ENCODE measurements around the gene RPS24. TPM values are rescaled to one million over a fixed set of nuclear protein-coding genes. Genes with fewer than 3 reads are reported as not detected.
A peak's percentile ranks its signal among the peaks of the same experiment; 100 is the strongest.

The RPS24 gene
- total RNA-seq: 1,000 to 10,000 TPM; 2,147 to 2,545 (median 2,404) TPM

DNA sequence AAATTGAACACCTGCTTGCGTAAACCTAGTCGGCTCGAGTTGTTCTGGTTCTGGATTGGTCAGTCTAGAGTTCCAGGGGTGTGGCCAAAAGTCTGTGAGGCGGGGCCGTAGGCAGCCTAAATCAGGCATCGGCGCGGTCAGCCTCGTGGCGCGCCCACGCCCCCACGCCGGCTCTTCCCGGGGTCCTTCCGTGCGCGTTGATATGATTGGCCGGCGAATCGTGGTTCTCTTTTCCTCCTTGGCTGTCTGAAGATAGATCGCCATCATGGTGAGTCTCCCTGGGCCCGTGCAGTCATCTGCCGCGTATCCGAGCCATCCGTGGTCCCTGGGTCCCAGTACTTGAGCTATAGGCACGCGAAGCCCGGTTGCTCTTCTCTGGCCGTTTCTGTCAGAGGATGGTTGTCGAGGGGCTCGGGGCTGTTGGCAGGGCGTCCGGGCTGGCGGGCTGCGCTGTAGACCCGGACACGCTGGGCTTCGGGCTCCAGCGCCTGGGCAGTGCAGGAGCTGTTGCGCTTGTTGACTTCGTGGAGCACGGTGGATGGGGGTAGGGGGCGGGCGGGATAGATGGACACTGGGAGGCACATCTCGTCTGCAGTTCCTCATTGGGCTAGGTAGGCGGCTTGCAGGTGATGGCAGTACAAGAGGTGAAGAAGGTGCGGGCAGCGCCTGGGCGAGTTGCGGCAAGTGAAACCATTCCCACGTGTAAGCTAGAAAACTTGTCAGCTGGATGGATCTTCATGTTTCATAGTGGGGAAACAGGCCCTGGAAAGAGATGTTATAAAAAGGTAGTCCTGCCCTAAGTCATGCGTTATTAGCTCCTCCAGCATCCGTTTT, at the start of gene RPS24:
TSS of gene RPS24 (plus strand) at position 227 of the 834 bp plus-strand sequence. CDS start at position 266, 39 bp downstream.
- peak within 1 kb of the TSS; percentile 81 to 86 (median 84) for H3K27ac ChIP-seq
- peak; percentile 94 to 96 for DNase-seq
- ATAC-seq: peak; percentile 86 to 89
- intact Hi-C loops (cut with DNase I; ENCODE audit: low total_unique reads) (loop anchor here (5.0 to 10.0 kb wide), 2 partner anchors 268 to 1031 kb away; partner anchors contain the start of gene ZMIZ1), in situ Hi-C loops (cut with MboI; ENCODE audit: low sequenced_read_pairs in 4 of 4) (loop anchor here in 3 of 4 donors (25.0 kb wide), 3 partner anchors 278 to 1153 kb away; no protein-coding TSS in a partner anchor)
- no peaks in the 10 kb centered on the region for H3K9me3 ChIP-seq
- peaks cover 5 to 37% of the 10 kb centered on the region in 2 donors for H3K36me3 ChIP-seq
- no peaks in the 10 kb centered on the region for H3K27me3 ChIP-seq
- peak within 1 kb of the TSS; percentile 65 to 93 (median 74) for H3K4me3 ChIP-seq
- TF ChIP-seq CTCF (IDR thresholded peaks at IDR 0.05 in 4 of 5, conservative IDR thresholded peaks at IDR 0.05 in 1 of 5) (peak in 2 of 5 experiments; percentile 24 to 45), POLR2A (IDR thresholded peaks at IDR 0.05) (peak; percentile 81 to 84)
- H3K4me1 ChIP-seq: peaks cover 27 to 31% of the 10 kb centered on the region in 2 donors

DNA sequence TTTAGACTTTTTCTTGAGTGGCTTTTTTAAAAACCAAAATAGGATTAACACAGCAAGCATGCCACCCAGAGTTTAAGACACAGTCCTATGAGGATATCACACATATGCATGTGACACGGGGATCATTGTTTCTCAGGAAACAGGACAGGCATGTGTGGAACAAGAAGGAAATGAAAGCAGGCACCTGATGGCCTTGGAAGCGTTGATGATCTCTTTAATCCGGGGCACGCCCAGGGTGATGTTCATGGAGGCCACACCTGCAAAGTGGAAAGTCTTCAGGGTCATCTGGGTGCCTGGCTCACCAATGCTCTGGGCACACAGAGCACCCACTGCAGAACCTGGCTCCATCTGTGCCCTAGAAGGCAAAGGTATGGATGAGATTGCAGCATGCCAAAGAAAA, 48.7 kb upstream of the RPS24 start:
- H3K4me1 ChIP-seq: peaks cover 38 to 55% of the 10 kb centered on the region in 2 donors
- no peak overlapping the region for H3K4me3 ChIP-seq
- no peaks in the 10 kb centered on the region for H3K27me3 ChIP-seq
- no peaks in the 10 kb centered on the region for H3K9me3 ChIP-seq
- H3K27ac ChIP-seq: peak overlapping the region; percentile 84 to 98 (median 89)
- intact Hi-C loops (cut with DNase I; ENCODE audit: low total_unique reads) (loop anchor here (5.0 kb wide), 1 partner anchor 103 kb away; no protein-coding TSS in a partner anchor), in situ Hi-C loops (cut with MboI; ENCODE audit: low sequenced_read_pairs in 4 of 4) (no loop called here)
- DNase-seq: no peak
- ATAC-seq: no peak
- TF ChIP-seq CTCF (IDR thresholded peaks at IDR 0.05 in 4 of 5, conservative IDR thresholded peaks at IDR 0.05 in 1 of 5) (no peak), POLR2A (IDR thresholded peaks at IDR 0.05) (no peak)
- H3K36me3 ChIP-seq: peaks cover 0 to 48% of the 10 kb centered on the region in 2 donors

DNA sequence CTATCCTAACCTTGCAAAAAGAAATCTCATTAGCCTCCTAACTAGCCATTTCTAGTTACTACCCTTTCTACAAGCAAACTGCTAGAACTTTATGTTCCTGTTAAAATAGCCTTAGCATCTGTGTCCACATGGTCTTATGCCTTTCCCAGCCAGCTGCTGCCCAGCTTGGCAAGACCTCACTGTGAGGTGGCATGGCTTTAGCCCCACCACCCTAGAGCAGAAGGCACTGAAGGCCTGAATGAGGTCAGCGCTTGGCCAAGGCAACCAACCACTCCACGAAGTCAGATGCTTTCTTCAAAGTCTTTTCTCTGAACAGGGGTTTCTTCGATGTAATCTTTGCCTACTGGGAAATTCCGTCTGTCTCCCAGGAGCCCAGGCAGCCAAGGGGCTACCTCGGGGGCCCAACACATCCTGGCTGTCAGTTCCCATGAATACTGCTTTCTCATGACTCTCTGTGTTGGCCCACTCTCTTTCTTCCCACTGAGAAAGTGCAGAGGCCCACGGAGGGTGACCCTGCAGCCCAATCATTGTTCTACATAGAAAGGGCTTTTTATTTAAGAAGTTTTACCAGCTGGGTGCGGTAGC, 45.9 kb upstream of the RPS24 start:
- Histone ChIP-seq H3K9me3 (no peaks in the 10 kb centered on the region), H3K27me3 (no peaks in the 10 kb centered on the region), H3K4me3 (no peak overlapping the region), H3K36me3 (peaks cover 0 to 48% of the 10 kb centered on the region in 2 donors), H3K27ac (peak overlapping the region; percentile 81 to 98 (median 90)), H3K4me1 (peaks cover 38 to 55% of the 10 kb centered on the region in 2 donors)
- no peak for TF ChIP-seq CTCF (IDR thresholded peaks at IDR 0.05 in 4 of 5, conservative IDR thresholded peaks at IDR 0.05 in 1 of 5)
- TF ChIP-seq POLR2A (IDR thresholded peaks at IDR 0.05): peak in 1 of 2 donors; percentile 42
- DNase-seq: peak; percentile 82 to 89
- intact Hi-C loops (cut with DNase I; ENCODE audit: low total_unique reads): no loop called here
- in situ Hi-C loops (cut with MboI; ENCODE audit: low sequenced_read_pairs in 4 of 4): no loop called here
- ATAC-seq: peak; percentile 64 to 65

DNA sequence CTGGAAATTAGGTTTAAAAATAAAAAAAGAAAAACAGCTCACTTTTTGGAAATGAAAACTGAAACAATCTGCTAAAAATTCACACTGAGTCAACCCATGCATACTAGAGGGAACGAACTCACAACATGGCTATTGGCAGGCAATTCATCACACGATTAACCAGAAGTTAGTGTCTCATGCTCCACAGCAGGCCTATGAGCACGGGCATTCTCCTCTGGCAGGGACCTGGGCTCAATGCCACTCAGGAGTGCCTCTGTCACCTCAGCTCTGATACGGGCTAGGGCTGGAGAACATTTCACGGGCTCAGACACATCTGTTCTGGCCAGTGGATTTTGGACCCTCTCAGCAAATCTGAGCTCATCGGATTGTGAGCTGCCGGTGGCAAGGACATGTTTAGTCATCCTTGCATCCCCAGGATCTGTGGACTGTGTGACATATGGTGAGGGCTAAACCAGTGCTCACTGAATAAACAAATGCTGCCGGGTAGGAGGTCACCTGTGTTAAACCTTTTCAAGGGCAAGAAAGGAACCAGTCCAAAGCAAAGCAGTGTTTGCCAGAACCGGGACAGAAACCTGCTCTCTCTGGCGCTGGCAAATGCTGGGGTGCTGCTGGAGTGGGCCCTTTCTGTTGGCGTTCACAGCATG, 44.5 kb upstream of the RPS24 start:
- ATAC-seq (peak; percentile 81 to 89), DNase-seq (peak; percentile 85 to 87)
- H3K27me3 ChIP-seq: no peaks in the 10 kb centered on the region
- TF ChIP-seq CTCF (IDR thresholded peaks at IDR 0.05 in 4 of 5, conservative IDR thresholded peaks at IDR 0.05 in 1 of 5) (no peak), POLR2A (IDR thresholded peaks at IDR 0.05) (peak in 1 of 2 donors; percentile 49)
- H3K36me3 ChIP-seq: peaks cover 0 to 60% of the 10 kb centered on the region in 2 donors
- H3K9me3 ChIP-seq: no peaks in the 10 kb centered on the region
- peaks cover 25 to 42% of the 10 kb centered on the region in 2 donors for H3K4me1 ChIP-seq
- H3K27ac ChIP-seq: peak overlapping the region; percentile 81 to 98 (median 90)
- intact Hi-C loops (cut with DNase I; ENCODE audit: low total_unique reads) (no loop called here), in situ Hi-C loops (cut with MboI; ENCODE audit: low sequenced_read_pairs in 4 of 4) (no loop called here)
- no peak overlapping the region for H3K4me3 ChIP-seq

Measured in gastrocnemius medialis (tissue), 4 donors.